DOHH2 (cell line): Measurements from ENCODE around the gene VKORC1.

Source experiments
- H3F3A ChIP-seq: fragments of 200-600 bp; sonication (generic), shearing (Covaris generic); 2 replicates; pipeline ENCODE4 v1.6.0; 2016; ENCODE audit warnings: antibody characterized with exemption, mild to moderate bottlenecking; ENCODE audit not compliant: control insufficient read depth, insufficient read depth
- H3K27ac ChIP-seq: fragments of 200-600 bp; sonication (generic); 2 replicates; pipeline ENCODE4 v1.5.1; 2014; ENCODE audit warnings: low read depth, mild to moderate bottlenecking, low read length, moderate library complexity
- H3K27me3 ChIP-seq: fragments of 200-600 bp; sonication (generic); 2 replicates; pipeline ENCODE4 v1.6.1; 2014; ENCODE audit warnings: mild to moderate bottlenecking, low read length, mixed read lengths; ENCODE audit not compliant: control insufficient read depth
- H3K36me3 ChIP-seq: fragments of 200-600 bp; sonication (generic); 2 replicates; pipeline ENCODE4 v1.6.1; 2014; ENCODE audit warnings: mild to moderate bottlenecking, low read length, moderate library complexity, mixed read lengths; ENCODE audit not compliant: control insufficient read depth
- H3K4me1 ChIP-seq: fragments of 200-600 bp; sonication (generic); 2 replicates; pipeline ENCODE4 v1.6.1; 2014; ENCODE audit warnings: mild to moderate bottlenecking, low read length, mixed read lengths; ENCODE audit not compliant: control insufficient read depth
- H3K4me2 ChIP-seq: fragments of 200-600 bp; sonication (generic); 2 replicates; pipeline ENCODE4 v1.6.0; 2014; ENCODE audit warnings: mild to moderate bottlenecking, low read length, moderate library complexity
- H3K4me3 ChIP-seq: fragments of 200-600 bp; sonication (generic); 2 replicates; pipeline ENCODE4 v1.5.1; 2014; ENCODE audit warnings: mild to moderate bottlenecking, low read length, mixed read lengths
- H3K79me2 ChIP-seq: fragments of 200-600 bp; sonication (generic); 2 replicates; pipeline ENCODE4 v1.6.1; 2014; ENCODE audit warnings: mild to moderate bottlenecking, low read length, mixed read lengths; ENCODE audit not compliant: control insufficient read depth
- H3K9me2 ChIP-seq: fragments of 200-600 bp; sonication (generic); replicated peaks from 2 replicates; pipeline ENCODE4 v1.6.1; 2014; ENCODE audit warnings: mild to moderate bottlenecking, low read length, mixed read lengths; ENCODE audit not compliant: control insufficient read depth
- H3K9me3 ChIP-seq: fragments of 200-600 bp; sonication (generic); 2 replicates; pipeline ENCODE4 v1.6.1; 2014; ENCODE audit warnings: antibody characterized with exemption, low read length, mixed read lengths; ENCODE audit not compliant: control insufficient read depth, insufficient read depth
- H4K20me1 ChIP-seq: fragments of 200-600 bp; sonication (generic); 2 replicates; pipeline ENCODE4 v1.6.0; 2014; ENCODE audit warnings: low read depth, mild to moderate bottlenecking, antibody characterized with exemption, low read length, moderate library complexity; ENCODE audit not compliant: control insufficient read depth, insufficient read depth
- EZH2phosphoT487 ChIP-seq: fragments of 200-600 bp; sonication (generic); IDR thresholded peaks from 2 replicates; pipeline ENCODE4 v1.6.1; 2017; ENCODE audit warnings: borderline replicate concordance, mild to moderate bottlenecking, antibody characterized with exemption, low read length, moderate library complexity, mixed read lengths
- TF ChIP-seq, protein P1 (sequence below): fragments of 200-600 bp; sonication (generic); IDR thresholded peaks from one replicate; pipeline ENCODE4 v1.5.1; 2014; ENCODE audit warnings: antibody characterized with exemption, mild to moderate bottlenecking, low read depth, low read length; ENCODE audit not compliant: poor library complexity, severe bottlenecking

VKORC1 gene

DNA sequence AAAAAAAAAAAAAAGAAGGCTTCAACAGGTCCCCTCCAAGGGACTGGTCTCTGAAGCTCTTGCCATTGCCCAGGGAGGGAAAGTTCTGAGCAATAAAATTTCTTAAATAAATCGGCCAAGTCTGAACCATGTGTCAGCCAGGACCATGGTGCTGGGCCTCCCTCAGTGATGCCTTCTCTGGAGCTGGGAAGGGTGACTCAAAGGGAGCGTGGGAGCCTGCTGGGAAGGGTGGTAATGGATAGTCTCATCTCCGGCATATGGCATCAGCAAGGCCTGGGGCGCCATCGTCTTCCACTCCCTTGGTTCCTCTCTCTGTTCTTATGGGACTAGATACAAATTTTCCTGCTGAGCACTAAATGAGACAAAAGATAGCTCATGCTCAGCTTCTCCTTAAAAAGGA lies 2.3 kb downstream of the VKORC1 start:
- no peaks in the 10 kb centered on the region for H4K20me1 ChIP-seq

DNA sequence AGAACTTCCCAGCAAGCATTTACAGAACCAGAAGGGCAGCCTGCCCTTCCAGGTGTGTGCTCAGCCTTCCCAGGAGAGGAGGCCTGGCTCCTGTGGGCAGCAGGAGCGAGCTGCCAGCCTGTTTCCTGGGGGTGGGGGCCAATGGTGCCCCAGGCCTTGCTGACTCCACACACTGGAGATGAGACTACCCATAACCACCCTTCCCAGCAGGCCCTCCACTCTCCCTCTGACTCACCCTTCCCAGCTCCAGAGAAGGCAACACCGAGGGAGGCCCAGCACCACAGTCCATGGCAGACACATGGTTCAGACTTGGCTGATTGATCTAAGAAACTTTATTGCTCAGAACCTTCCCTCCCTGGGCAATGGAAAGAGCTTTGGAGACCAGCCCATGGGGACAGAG lies 4.1 kb downstream of the VKORC1 start:
- Histone ChIP-seq H3K36me3 (peaks cover 26% of the 10 kb centered on the region), H3K9me2 (no peaks in the 10 kb centered on the region), H3K4me1 (peaks cover 13% of the 10 kb centered on the region), H3K9me3 (no peaks in the 10 kb centered on the region), H3K27me3 (no peaks in the 10 kb centered on the region), H3F3A (no peaks in the 10 kb centered on the region), H3K4me3 (no peak overlapping the region), H4K20me1 (no peaks in the 10 kb centered on the region), H3K27ac (no peak overlapping the region), H3K79me2 (peaks cover 30% of the 10 kb centered on the region), H3K4me2 (no peak overlapping the region)
- TF ChIP-seq EZH2phosphoT487 = no peak
- TF ChIP-seq, protein P1, sequence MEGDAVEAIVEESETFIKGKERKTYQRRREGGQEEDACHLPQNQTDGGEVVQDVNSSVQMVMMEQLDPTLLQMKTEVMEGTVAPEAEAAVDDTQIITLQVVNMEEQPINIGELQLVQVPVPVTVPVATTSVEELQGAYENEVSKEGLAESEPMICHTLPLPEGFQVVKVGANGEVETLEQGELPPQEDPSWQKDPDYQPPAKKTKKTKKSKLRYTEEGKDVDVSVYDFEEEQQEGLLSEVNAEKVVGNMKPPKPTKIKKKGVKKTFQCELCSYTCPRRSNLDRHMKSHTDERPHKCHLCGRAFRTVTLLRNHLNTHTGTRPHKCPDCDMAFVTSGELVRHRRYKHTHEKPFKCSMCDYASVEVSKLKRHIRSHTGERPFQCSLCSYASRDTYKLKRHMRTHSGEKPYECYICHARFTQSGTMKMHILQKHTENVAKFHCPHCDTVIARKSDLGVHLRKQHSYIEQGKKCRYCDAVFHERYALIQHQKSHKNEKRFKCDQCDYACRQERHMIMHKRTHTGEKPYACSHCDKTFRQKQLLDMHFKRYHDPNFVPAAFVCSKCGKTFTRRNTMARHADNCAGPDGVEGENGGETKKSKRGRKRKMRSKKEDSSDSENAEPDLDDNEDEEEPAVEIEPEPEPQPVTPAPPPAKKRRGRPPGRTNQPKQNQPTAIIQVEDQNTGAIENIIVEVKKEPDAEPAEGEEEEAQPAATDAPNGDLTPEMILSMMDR = no peak

More for the DNA sequence above, 2.3 kb downstream of the VKORC1 start:
- TF ChIP-seq, protein P1 = no peak
- no peak for TF ChIP-seq EZH2phosphoT487
- H3K9me2 ChIP-seq = no peaks in the 10 kb centered on the region
- H3K79me2 ChIP-seq = peaks cover 30% of the 10 kb centered on the region
- no peak overlapping the region for H3K27ac ChIP-seq
- H3F3A ChIP-seq = no peaks in the 10 kb centered on the region
- no peak overlapping the region for H3K4me3 ChIP-seq
- H3K4me1 ChIP-seq = peaks cover 16% of the 10 kb centered on the region
- H3K27me3 ChIP-seq = no peaks in the 10 kb centered on the region
- H3K4me2 ChIP-seq = no peak overlapping the region
- peaks cover 20% of the 10 kb centered on the region for H3K36me3 ChIP-seq
- no peaks in the 10 kb centered on the region for H3K9me3 ChIP-seq

DNA sequence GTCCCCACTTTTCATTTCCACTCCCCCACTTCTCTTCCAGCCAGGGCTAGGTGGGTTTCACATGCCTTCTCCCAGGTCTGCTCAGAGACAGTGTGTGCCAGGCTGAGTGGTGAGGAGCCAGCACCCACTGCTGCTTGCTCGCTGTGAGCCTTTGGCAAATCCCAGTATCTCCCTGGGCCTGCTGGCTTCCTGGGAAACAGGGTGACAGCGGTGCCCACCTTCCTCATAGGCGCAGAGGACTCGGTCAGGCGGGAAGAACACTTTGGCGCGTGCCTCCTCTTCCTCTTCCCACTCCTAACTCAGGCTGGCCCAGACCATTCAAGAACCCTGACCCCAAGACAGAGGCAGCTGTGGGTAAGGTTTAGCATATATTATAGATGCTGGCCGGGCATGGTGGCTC lies 5.4 kb downstream of the VKORC1 start:
- H4K20me1 ChIP-seq = no peaks in the 10 kb centered on the region
- H3K9me2 ChIP-seq = no peaks in the 10 kb centered on the region
- H3K4me3 ChIP-seq = no peak overlapping the region
- H3K9me3 ChIP-seq = no peaks in the 10 kb centered on the region
- H3K4me2 ChIP-seq = no peak overlapping the region
- H3K27ac ChIP-seq = no peak overlapping the region
- H3K4me1 ChIP-seq = peaks cover 10% of the 10 kb centered on the region
- H3F3A ChIP-seq = no peaks in the 10 kb centered on the region
- TF ChIP-seq, protein P1 = no peak
- no peak for TF ChIP-seq EZH2phosphoT487
- peaks cover 32% of the 10 kb centered on the region for H3K36me3 ChIP-seq
- no peaks in the 10 kb centered on the region for H3K27me3 ChIP-seq
- peaks cover 24% of the 10 kb centered on the region for H3K79me2 ChIP-seq
